NOMO-1 treated with DMSO at 0.1 percent for 48 hours (cell line): ENCODE data around the gene PFKL.

ENCODE experiments used
- DNase-seq: peaks from one replicate; lab custom pipeline; 2025; ENCODE audit not compliant: unreplicated experiment; lab: John Stamatoyannopoulos, UW

PFKL gene

DNA sequence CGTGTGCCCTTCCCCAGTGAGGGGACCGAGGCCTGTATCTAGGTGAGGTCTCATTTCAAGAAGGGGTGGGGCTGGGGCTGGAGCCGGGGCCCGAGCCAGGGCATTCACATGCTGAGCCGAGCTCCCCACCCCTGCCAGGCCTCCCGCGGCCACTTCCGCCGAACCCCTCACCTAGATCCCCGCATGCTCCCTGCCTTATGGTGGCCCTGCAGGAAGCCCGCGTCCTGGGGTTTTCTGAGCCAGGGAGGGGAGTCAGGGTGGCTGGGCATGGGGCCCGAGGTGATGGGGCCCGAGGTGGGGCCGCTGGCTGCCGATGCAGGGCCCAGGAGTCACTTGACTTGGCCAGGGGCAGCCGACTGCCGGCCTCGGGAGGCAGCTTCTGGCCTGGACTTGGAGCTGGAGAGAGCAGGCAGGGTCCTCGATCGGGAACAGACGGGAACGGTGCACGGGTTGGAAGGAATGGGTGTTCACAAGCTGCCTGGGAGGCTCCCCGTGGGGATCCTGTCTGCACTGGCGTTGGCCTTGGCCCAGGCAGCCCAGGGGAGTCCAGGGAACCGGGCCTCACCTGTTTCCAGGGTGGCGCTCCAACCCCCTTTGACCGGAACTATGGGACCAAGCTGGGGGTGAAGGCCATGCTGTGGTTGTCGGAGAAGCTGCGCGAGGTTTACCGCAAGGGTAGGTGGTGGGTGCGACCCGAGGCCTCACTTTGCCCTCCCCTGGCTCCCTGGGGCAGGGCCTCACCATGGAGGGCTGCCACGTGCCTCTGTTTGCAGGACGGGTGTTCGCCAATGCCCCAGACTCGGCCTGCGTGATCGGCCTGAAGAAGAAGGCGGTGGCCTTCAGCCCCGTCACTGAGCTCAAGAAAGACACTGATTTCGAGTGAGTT is 25.8 kb downstream of the PFKL start:
- no peak for DNase-seq

DNA sequence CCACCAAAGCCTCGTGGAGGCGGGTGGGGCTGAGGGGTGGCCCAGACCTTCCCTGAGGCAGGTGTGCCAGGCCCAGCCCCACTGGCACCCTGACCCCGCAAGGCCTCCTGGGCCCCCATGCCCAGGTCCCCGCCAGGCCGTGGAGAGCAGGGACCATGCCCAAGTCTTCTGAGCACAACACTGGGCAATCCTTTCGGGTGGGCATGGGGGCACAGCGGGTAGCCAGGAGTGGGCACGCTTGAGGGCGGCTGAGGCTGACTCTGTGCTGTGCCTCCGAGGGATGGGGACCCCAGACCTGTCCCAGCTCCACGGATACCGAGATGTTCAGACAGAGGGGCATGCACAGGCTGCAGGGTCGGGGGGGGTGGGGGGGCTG is 26.4 kb downstream of the PFKL start:
- DNase-seq: no peak

DNA sequence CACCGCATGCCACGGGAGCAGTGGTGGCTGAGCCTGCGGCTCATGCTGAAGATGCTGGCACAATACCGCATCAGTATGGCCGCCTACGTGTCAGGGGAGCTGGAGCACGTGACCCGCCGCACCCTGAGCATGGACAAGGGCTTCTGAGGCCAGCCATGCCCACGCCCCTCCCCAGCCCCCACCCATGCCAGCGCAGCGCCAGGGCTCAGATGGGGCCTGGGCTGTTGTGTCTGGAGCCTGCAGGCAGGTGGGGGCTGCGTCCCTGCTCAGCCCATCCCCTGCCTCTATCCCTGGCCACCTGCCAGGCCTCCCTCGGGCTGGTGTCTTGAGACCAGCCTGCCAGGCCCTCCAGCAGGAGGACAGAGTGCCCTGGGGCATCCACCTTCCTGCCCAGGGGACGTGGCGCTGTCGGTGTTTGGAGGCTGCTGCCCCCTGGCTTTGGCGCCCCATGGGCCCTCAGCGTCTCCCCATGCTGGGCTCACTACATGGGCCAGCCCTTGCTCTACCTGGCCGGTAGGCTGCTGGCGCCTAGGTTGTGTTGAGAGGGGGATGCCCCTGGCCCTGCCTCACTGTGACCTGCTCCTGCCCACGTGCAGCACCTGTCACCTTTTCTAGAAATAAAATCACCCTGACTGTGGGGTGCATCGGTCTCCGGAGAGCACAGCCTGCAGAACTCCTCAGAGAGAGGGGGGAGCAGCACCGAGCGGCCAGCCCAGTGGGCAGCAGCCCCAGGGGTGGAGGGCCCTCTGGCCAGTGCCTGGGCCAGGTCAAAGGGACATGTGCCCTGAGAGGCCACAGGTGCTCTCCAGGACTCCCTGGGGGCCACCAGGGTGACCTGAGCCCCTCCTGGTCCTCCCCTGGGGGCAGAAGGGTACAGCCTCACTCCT is 27.1 kb downstream of the PFKL start:
- no peak for DNase-seq

DNA sequence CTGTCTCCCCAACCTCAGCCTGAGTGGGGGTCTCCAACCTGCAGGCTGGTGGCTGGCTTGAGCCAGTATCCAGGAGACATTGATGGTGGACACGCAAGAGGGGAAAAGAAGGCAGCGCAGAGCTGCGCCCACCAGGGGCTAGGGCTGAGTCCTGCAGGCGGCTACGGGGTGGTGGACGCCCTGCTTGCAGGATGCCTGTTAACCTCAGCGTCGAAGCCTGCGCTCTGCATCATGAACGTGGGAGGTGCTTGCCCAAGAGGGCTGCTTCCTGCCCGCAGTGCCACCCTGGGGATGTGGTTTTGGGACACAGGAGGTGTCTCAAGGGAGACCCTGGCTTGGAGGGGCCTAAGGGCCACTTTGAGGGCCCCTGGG is 27.7 kb downstream of the PFKL start:
- no peak for DNase-seq

DNA sequence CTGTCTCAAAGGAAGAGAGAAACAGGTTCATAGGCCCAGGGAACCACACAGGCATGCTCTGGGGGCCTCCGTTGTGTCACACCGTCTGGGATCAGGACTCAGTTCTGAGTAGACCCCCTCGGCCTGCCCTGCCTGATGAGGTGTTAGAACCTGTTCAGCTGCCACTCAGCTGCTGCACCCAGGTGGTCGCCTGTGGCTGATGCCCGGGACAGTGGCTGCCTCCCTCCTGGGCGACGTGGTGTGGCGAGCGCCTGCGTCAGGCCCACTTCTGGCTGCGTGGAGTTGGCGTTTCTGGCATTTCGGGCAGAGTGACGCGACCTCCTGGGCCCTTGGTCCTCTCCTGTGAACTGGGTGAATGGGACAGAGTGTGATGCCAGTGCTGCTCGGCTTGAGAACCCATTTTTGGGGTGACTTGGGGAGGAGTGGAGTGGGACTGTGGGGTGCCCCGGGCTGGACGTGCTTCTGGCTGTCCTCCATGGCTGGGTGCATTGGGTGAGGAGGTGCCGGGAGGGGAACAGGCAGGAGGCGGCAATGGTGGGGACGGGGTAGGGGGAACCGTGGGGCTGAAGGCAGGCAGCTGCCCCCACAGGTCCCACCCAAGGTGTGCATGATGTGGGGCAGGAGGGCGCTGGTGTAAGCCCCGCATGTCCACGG is 28.5 kb downstream of the PFKL start:
- DNase-seq: no peak

DNA sequence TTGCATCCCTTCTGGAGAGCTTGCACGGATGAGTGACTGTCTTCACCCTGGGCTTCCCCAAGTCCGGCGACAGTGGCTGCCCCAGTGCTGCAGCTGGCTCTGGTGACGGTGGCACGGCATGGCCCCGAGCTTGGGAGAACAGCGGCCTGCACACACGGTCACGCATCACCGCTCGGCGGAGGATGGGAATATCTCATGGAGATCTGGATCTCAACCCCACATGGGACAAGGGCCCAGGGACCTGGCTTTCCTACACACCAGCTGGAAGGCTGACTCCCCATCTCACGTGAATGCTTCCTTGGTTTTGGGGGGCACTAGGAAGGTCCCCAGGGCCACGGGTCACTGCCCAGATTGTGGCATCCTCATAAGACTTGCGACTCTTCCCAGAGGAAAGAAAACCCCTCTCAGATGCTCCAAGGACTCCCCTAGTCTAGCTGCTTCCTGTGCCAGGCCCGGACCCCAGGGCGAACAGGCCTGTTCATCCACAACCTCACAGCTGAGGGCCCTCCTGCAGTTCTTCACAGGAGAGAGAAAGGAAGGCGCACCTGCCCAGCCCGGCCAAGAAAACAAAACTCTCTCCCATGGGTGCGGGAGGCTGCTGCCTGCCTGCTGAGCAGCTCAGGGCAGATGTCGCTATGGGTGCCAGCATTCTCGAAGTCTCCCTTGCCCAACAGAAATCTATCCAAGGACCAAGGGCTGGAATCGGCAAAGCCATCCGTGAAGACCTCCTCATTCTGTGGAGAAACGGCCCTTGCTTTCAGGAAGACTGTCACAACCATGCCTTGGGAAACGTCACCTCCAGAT is 29.4 kb downstream of the PFKL start:
- DNase-seq: no peak

GRCh38 chr21:44329971-44330681 is 30.3 kb downstream of the PFKL start:
- DNase-seq: no peak

GRCh38 chr21:44330698-44331097 is 30.8 kb downstream of the PFKL start:
- DNase-seq: no peak

- DNase-seq: no peak
Measured at GRCh38 chr21:44331209-44331608, 31.4 kb downstream of the PFKL start.

DNA sequence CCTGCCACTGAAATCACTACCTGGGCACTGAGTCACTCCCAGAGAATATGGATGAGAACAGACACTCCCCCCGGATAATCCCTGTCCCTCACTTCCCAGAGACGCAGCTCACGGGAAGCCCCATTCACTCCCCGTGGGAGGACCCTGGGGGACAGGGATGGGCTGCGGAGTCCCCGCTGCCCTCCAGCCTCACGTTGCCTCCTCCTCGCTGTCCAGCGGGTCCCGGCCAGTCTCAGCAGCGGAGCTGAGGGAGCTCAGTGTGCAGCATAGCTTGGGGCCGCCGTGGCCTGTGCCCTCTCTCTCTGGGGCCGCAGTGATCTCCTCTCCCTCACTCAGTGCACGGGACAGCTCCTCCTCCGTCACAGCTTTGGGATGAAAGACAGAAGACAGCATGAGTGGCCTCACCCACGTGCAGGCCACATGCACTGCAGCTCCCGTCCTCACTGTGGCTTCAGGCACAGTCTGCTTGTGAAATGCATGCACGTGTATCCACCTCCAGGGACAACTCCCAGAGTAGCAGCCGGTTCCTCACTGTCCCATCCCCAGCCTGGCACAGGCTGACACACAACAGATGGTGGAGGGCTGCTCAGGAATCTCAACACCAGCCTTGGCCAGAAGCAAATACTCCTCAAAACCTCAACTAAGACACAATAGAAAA is 31.9 kb downstream of the PFKL start:
- no peak for DNase-seq

- DNase-seq: no peak
Measured at GRCh38 chr21:44332383-44332782, 32.5 kb downstream of the PFKL start.

DNA sequence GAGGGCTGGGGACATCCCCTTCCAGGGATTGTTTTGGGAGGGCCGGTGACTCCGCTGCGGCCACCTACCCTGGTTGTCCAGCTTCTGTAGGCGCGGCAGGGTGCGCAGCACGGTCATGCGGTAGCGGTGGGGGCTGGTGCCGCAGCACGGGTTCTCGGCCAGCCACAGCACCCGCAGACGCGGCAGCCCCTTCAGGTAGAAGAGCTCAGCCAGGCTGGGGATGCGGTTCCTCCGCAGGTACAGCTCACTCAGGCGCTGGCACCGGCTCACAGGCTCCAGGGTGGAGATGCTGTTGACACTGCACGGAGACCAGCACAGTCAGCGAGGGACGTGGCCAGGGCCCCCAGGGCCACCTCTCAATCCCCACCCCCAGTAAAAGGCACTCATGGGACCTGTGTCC is 33.1 kb downstream of the PFKL start:
- no peak for DNase-seq

- no peak for DNase-seq
Measured at GRCh38 chr21:44333509-44334328, 33.9 kb downstream of the PFKL start.

DNA sequence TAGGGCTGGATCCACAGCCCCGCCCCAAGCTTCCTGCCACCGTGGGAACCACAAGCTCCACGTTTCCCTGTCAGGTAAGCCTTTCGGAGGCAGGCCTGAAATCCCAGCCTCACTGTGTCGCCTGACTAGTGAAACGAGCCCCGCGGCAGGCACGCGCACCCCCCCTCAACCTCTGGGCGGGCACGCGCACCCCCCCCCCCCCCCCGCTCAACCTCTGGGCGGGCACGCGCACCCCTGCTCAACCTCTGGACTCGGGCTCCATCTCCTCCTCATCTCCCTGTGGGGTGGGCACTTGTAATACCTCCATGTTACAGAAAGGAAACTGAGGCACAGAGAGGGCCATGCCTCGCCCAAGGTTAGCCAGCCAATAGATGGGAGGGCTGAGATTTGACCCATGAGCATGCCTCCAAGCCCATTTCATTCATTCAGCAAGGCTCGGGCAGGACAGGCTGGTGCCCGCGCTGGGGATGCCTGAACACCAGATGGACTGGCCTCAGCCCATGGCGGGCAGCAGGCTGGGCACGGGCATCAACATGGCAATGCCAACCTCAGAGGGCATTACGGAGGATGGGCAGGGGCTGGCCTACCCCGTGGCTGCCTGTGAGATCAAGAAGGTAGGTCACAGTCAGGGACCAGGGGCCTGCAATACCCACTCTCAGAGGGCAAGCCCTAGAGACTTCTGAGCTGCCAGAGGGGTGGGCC is 34.6 kb downstream of the PFKL start:
- DNase-seq: no peak

DNA sequence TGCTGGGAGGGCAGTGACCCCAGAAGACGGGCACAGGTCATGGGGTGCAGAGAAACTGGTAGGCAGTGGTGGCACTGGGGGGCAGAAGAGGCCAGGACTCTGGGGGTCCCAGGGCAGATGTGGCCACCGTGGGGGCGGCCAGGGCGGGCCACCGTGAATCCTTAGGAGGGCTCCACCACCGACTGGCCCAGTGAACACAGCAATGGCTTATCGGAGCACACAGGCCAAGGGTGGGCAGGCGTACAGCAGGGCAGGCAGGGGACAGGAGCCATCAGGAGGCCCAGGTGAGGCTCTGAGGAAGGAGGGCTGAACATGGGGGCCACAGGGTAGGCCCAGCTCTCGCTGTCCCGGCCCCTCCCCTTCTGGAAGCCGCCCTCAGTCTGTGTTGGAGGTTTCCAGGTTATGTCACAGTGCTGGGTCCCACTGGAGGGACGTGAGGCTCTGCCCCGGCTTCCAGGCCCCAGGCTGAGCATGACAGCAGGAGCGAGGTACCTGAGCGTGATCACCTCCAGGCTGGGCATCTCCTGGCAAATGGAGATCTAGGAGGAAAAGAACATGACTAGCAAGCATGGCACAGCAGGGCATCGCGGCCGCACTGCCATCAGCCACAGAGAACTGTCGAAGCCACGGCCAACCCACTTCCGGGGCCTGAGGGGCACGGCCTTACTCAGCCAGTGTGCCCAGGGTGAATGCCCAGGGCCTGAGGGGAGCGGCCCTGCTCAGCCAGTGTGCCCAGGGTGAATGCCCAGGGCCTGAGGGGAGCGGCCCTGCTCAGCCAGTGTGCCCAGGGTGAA is 35.6 kb downstream of the PFKL start:
- no peak for DNase-seq

DNA sequence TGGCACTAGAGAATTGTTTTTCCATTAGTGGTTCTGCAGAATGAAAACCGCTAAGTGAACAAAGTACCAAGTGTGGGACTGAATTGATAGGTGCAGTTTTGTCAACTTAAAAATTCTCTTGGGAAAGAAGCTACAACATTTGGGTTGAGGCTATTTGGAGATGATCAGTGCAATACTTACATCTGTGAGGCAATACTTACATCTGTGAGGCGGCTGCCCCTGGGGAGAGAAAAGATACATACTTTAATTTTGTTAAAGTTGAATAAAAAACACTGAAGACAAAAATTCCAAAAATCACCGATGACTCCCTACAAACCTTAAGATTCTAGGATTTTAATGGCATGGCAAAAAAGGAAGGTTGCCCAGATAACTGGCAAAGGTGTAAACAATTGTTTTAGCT is 37.6 kb downstream of the PFKL start:
- no peak for DNase-seq
